Natural killer cell (primary cell): ENCODE measurements around the gene PYGM. TPM values are rescaled to one million over a fixed set of nuclear protein-coding genes. Genes with fewer than 3 reads are reported as not detected.

ENCODE experiments used
- ATAC-seq, 3 donors: fragments of 150-1000 bp in 2 of 3; fragments of 200-7000 bp in 1 of 3; cut with Tn5 transposase; 1 replicate in 1 of 3; 2 replicates in 2 of 3; pipeline ENCODE4 v1.10.0; 2021; ENCODE audit warnings: mild to moderate bottlenecking in 2 of 3, moderate library complexity in 2 of 3
- DNase-seq, 2 donors: peaks; one replicate each; pipeline versions ENCODE4 v3.0.0 to v3.0.0-alpha.2; 2013 to 2021; ENCODE audit warnings: mixed read lengths in 1 of 2
- H3K27ac ChIP-seq: one replicate; pipeline ENCODE4 v1.5.1; 2013; ENCODE audit warnings: mild to moderate bottlenecking, low read length
- H3K27me3 ChIP-seq: one replicate; pipeline ENCODE4 v1.6.1; 2013; ENCODE audit warnings: low read length; ENCODE audit not compliant: control insufficient read depth, insufficient read depth
- H3K36me3 ChIP-seq: one replicate; pipeline ENCODE4 v1.6.1; 2013; ENCODE audit warnings: low read length; ENCODE audit not compliant: control insufficient read depth, insufficient read depth
- H3K4me1 ChIP-seq: one replicate; pipeline ENCODE4 v1.6.1; 2013; ENCODE audit warnings: low read length; ENCODE audit not compliant: control insufficient read depth, insufficient read depth
- H3K4me3 ChIP-seq: one replicate; pipeline ENCODE4 v1.5.1; 2013; ENCODE audit warnings: low read length
- H3K9me3 ChIP-seq: one replicate; pipeline ENCODE4 v1.6.1; 2013; ENCODE audit warnings: low read length; ENCODE audit not compliant: control insufficient read depth, insufficient read depth
- H3K27ac Mint-ChIP-seq, 2 donors: one replicate each; pipeline ENCODE4 v1.8.0; 2022; ENCODE audit warnings: mild to moderate bottlenecking in 2 of 2, mixed read lengths in 2 of 2, moderate library complexity in 1 of 2
- H3K27me3 Mint-ChIP-seq, 2 donors: one replicate each; pipeline ENCODE4 v1.8.0; 2022; ENCODE audit warnings: low read depth in 2 of 2, mixed read lengths in 2 of 2
- H3K36me3 Mint-ChIP-seq: one replicate; pipeline ENCODE4 v1.8.0; 2022; ENCODE audit warnings: mixed read lengths
- H3K4me1 Mint-ChIP-seq, 2 donors: one replicate each; pipeline ENCODE4 v1.8.0; 2022; ENCODE audit warnings: mixed read lengths in 2 of 2
- H3K4me3 Mint-ChIP-seq: one replicate; pipeline ENCODE4 v1.8.0; 2022; ENCODE audit warnings: mild to moderate bottlenecking, moderate library complexity, mixed read lengths
- H3K9me3 Mint-ChIP-seq, 2 donors: one replicate each; pipeline ENCODE4 v1.8.0; 2022; ENCODE audit warnings: mixed read lengths in 2 of 2
- WGBS: methylation state at CpG from one replicate; pipeline ENCODE4 v1.1.7; 2013; ENCODE audit warnings: missing lambda C conversion rate; ENCODE audit not compliant: insufficient coverage; 5-methylcytosine and 5-hydroxymethylcytosine counted together
- intact Hi-C: fragments of 100-400 bp; cut with micrococcal nuclease; formaldehyde crosslinking; loops from one replicate; pipeline ENCODE4 v1.14.2; 2022
- total RNA-seq, 4 donors: library from RNA; stranded (reverse); fragments of 120-200 nt in 1 of 4; gene quantifications; one replicate each; pipeline versions ENCODE4 v1.2.3 to v1.2.4, GENCODE V29; 2013 to 2022
- TF ChIP-seq, protein P1 (sequence below): fragments of 200-600 bp; IDR thresholded peaks from one replicate; pipeline ENCODE4 v1.8.0; 2022; ENCODE audit warnings: antibody characterized with exemption

PYGM gene
- total RNA-seq, 3 donors from 2014 or later (not counting 1 experiment from before 2014, with no cell fraction given) = 4.1 to 8.4 (median 6.1) TPM

DNA sequence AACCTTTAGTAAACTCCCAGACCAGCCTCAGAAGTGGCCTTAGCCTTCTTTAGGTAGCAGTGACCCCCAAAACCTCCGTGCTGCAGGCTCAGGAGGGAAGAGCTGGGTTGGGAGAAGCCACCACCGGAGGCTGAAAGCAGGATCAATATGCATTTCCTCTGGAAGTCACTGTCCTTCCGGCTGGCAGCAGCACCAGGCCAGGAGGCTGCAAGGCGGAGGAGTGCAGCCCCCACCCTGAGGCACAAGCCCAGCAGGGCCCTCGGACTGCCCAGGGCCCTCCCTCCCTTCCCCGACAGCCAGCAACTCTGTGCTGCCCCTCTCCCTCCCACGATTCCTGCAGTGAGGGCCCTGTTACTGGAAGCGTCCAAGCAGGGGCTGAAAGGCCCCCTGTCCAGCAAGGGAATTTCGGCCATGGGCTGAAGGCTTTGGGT, 33.5 kb downstream of the PYGM start:
- H3K27ac Mint-ChIP-seq = no peak overlapping the region

DNA sequence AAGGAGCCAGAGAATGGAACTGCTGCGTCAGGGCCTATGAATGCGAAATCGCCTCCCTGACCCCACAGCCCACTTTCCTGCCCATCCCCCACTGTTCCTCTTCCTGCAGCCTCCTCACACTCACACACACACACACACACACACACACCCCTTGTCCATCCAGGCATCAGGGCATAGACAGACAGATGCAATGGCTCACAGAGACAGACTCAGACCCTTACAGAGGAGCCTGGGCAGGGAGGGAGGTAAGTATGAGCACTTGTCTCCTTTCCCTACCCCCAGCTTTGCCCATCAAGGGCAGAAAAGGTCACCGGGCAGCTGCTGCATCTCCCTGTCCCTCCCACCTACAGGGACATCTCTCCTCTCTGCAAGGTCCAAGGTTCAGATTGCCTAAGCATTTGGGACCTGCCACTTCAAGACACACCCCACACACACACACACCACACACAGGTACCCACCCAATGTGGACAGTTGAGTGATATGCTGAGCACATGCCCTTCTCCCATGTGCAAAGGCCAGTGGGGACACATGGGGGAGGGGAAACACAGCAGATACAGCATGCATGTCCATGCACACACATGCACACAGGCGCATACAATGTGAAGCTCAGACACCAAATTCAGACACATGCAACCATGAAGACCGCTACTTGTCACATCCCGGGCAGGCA, 34.8 kb downstream of the PYGM start:
- Histone ChIP-seq H3K36me3 (peaks cover 26% of the 10 kb centered on the region), H3K4me3 (no peak overlapping the region), H3K9me3 (no peaks in the 10 kb centered on the region), H3K27me3 (peaks cover 6% of the 10 kb centered on the region), H3K4me1 (peaks cover 16% of the 10 kb centered on the region), H3K27ac (no peak overlapping the region)
- peaks cover 0 to 18% of the 10 kb centered on the region in 2 donors for H3K27me3 Mint-ChIP-seq
- H3K27ac Mint-ChIP-seq = peak overlapping the region in 1 of 2 donors; percentile 61
- no peak overlapping the region for H3K4me3 Mint-ChIP-seq
- no peaks in the 10 kb centered on the region for H3K36me3 Mint-ChIP-seq
- WGBS = 76% methylated on average over 7 of the region's 7 CpGs
- intact Hi-C loops = loop anchor here (5.0 kb wide), 2 partner anchors 233 to 278 kb away; no protein-coding TSS in a partner anchor
- DNase-seq (no peak), ATAC-seq (no peak)
- TF ChIP-seq, protein P1, sequence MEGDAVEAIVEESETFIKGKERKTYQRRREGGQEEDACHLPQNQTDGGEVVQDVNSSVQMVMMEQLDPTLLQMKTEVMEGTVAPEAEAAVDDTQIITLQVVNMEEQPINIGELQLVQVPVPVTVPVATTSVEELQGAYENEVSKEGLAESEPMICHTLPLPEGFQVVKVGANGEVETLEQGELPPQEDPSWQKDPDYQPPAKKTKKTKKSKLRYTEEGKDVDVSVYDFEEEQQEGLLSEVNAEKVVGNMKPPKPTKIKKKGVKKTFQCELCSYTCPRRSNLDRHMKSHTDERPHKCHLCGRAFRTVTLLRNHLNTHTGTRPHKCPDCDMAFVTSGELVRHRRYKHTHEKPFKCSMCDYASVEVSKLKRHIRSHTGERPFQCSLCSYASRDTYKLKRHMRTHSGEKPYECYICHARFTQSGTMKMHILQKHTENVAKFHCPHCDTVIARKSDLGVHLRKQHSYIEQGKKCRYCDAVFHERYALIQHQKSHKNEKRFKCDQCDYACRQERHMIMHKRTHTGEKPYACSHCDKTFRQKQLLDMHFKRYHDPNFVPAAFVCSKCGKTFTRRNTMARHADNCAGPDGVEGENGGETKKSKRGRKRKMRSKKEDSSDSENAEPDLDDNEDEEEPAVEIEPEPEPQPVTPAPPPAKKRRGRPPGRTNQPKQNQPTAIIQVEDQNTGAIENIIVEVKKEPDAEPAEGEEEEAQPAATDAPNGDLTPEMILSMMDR = no peak
- H3K9me3 Mint-ChIP-seq = no peaks in the 10 kb centered on the region
- peaks cover 8 to 29% of the 10 kb centered on the region in 2 donors for H3K4me1 Mint-ChIP-seq

More for the DNA sequence above, 33.5 kb downstream of the PYGM start:
- H3K4me3 ChIP-seq = no peak overlapping the region
- WGBS = 79% methylated on average over 9 of the region's 9 CpGs
- H3K27me3 ChIP-seq = peaks cover 6% of the 10 kb centered on the region
- Mint-ChIP-seq H3K9me3 (no peaks in the 10 kb centered on the region), H3K27me3 (peaks cover 0 to 6% of the 10 kb centered on the region in 2 donors), H3K4me1 (peaks cover 8 to 29% of the 10 kb centered on the region in 2 donors), H3K36me3 (no peaks in the 10 kb centered on the region), H3K4me3 (no peak overlapping the region)
- intact Hi-C loops = no loop called here
- H3K27ac ChIP-seq = no peak overlapping the region
- DNase-seq (no peak), ATAC-seq (no peak)
- H3K4me1 ChIP-seq = peaks cover 16% of the 10 kb centered on the region
- TF ChIP-seq, protein P1 = no peak
- H3K36me3 ChIP-seq = peaks cover 35% of the 10 kb centered on the region
- H3K9me3 ChIP-seq = no peaks in the 10 kb centered on the region

DNA sequence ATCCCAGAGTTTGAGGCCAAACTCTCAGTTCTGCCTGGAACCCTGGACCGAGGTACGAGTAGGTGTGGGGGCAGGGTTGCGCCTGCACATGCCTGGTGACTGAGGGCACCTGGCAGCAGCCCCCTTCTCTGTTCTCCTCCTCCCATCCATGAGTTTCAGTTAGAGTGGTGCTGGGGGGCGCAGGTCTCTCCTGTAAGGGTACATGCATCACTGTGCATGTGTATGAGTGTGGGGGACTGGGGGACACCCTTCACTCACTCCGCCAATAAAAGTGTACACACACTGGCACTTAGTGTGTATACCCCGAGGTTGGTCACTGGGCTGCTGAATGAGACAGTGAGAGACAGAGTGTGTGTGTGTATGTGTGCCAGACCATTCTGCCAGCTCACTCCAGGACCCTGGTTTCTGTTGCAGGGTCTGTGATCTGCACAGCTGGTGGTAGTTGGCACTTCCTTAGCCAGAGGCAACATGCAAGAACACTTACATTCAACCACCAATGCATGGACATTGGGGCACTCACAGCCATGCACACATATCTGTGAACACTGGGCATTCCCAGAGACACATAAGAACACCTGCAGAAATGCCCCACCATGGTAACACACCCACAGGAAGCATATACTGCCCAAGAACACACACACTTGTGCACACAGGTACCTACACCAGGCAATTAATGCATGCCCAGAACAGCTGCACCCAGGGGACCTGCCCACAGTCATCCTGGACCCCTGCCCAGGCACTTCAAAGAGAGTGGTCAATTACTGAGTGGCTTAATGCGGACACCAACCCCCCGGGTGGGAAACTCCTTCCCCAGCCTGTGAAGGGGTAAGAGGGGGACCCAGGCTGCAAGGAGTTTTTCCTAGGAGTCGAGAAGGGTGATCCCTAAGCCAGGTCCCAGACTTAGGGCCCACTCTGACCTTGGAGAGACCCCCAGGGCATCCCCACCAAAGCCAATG, 35.6 kb downstream of the PYGM start:
- ATAC-seq (no peak), DNase-seq (no peak)
- no peak overlapping the region for H3K4me3 ChIP-seq
- intact Hi-C loops = loop anchor here (1.0 to 5.0 kb wide), 3 partner anchors 36 to 277 kb away; no protein-coding TSS in a partner anchor
- no peak overlapping the region for H3K27ac ChIP-seq
- WGBS = 60% methylated on average over 8 of the region's 9 CpGs
- Mint-ChIP-seq H3K27ac (peak overlapping the region in 1 of 2 donors; percentile 58), H3K27me3 (peaks cover 0 to 18% of the 10 kb centered on the region in 2 donors), H3K9me3 (no peaks in the 10 kb centered on the region), H3K36me3 (no peaks in the 10 kb centered on the region), H3K4me3 (peak overlapping the region; percentile 66), H3K4me1 (peaks cover 8 to 29% of the 10 kb centered on the region in 2 donors)
- peaks cover 19% of the 10 kb centered on the region for H3K36me3 ChIP-seq
- TF ChIP-seq, protein P1 = no peak
- H3K4me1 ChIP-seq = peaks cover 16% of the 10 kb centered on the region
- H3K27me3 ChIP-seq = peaks cover 6% of the 10 kb centered on the region
- H3K9me3 ChIP-seq = no peaks in the 10 kb centered on the region
